ENCODE measurements around the gene NT5E. TPM values are rescaled to one million over a fixed set of nuclear protein-coding genes. Genes with fewer than 3 reads are reported as not detected.
"Not testable (repeated sequence)": the region's sequence is repeated elsewhere in the genome, so short reads cannot be mapped to it uniquely, and the experiment has no call there.

The NT5E gene
- total RNA-seq, 1 donor = 593 TPM

- no peak for TF ChIP-seq CTCF (IDR thresholded peaks at IDR 0.05; ENCODE audit: insufficient read depth, low read depth, low read length)
- peak; percentile 73 for DNase-seq (ENCODE audit: low read depth)
- no peak overlapping the region for H3K4me3 ChIP-seq (ENCODE audit: low read depth, low read length)
These were observed 45.0 kb downstream of the NT5E start for GRCh38 chr6:85494547-85495536.

GRCh38 chr6:85496009-85496579, 46.2 kb downstream of the NT5E start:
- TF ChIP-seq CTCF (IDR thresholded peaks at IDR 0.05; ENCODE audit: insufficient read depth, low read depth, low read length) = no peak
- DNase-seq (ENCODE audit: low read depth) = no peak
- no peak overlapping the region for H3K4me3 ChIP-seq (ENCODE audit: low read depth, low read length)

- H3K4me3 ChIP-seq (ENCODE audit: low read depth, low read length) = no peak overlapping the region
- TF ChIP-seq CTCF (IDR thresholded peaks at IDR 0.05; ENCODE audit: insufficient read depth, low read depth, low read length) = no peak
- DNase-seq (ENCODE audit: low read depth) = no peak
These were observed 47.0 kb downstream of the NT5E start for GRCh38 chr6:85496856-85497255.

GRCh38 chr6:85498596-85499258, 48.8 kb downstream of the NT5E start:
- TF ChIP-seq CTCF (IDR thresholded peaks at IDR 0.05; ENCODE audit: insufficient read depth, low read depth, low read length) = no peak
- no peak for DNase-seq (ENCODE audit: low read depth)
- H3K4me3 ChIP-seq (ENCODE audit: low read depth, low read length) = no peak overlapping the region

- H3K4me3 ChIP-seq (ENCODE audit: low read depth, low read length) = no peak overlapping the region
- no peak for TF ChIP-seq CTCF (IDR thresholded peaks at IDR 0.05; ENCODE audit: insufficient read depth, low read depth, low read length)
- DNase-seq (ENCODE audit: low read depth) = no peak
These were observed 56.7 kb downstream of the NT5E start for GRCh38 chr6:85506441-85507093.

- H3K4me3 ChIP-seq (ENCODE audit: low read depth, low read length) = no peak overlapping the region
- DNase-seq (ENCODE audit: low read depth) = peak; percentile 12
- no peak for TF ChIP-seq CTCF (IDR thresholded peaks at IDR 0.05; ENCODE audit: insufficient read depth, low read depth, low read length)
These were observed 66.3 kb downstream of the NT5E start for GRCh38 chr6:85516168-85516567.

GRCh38 chr6:85524281-85524680, 74.4 kb downstream of the NT5E start:
- not testable (repeated sequence) for DNase-seq (ENCODE audit: low read depth); H3K4me3 ChIP-seq (ENCODE audit: low read depth, low read length)

All from fibroblast of villous mesenchyme (primary cell).